ENCODE data around the gene ALDH1A3. TPM values are rescaled to one million over a fixed set of nuclear protein-coding genes. Genes with fewer than 3 reads are reported as not detected.

The ALDH1A3 gene
- polyA plus RNA-seq, 1 experiment: 1.1 TPM

GRCh38 chr15:100879061-100879463 is 569 bp upstream of the ALDH1A3 start:
- Histone ChIP-seq H3K27me3 (ENCODE audit: control insufficient read depth, insufficient read depth, low read length) (peaks cover 28% of the 10 kb centered on the region), H3K4me3 (ENCODE audit: low read depth, low read length) (peak overlapping the region; percentile 40), H3K36me3 (ENCODE audit: control insufficient read depth, insufficient read depth, low read length) (no peaks in the 10 kb centered on the region)
- CTCF ChIA-PET: interaction anchor here (1.4 to 5.1 kb wide), 3 partner anchors 10 to 207 kb away, joined by 4 to 30 read pairs (median 7); partner anchors contain the start of gene LRRK1
- TF ChIP-seq CTCF (IDR thresholded peaks at IDR 0.05; ENCODE audit: insufficient read depth, low read depth, low read length): no peak
- POLR2A ChIA-PET: interaction anchor here (1.2 kb wide), 1 partner anchor 10 kb away, joined by 4 read pairs; no protein-coding TSS in a partner anchor
- no peak for DNase-seq (ENCODE audit: low read depth)

- ChIA-PET POLR2A (interaction anchor here (1.2 kb wide), 1 partner anchor 9 kb away, joined by 4 read pairs; no protein-coding TSS in a partner anchor), CTCF (interaction anchor here (1.3 to 2.0 kb wide), 3 partner anchors 38 to 208 kb away, joined by 3 to 7 read pairs (median 7); partner anchors contain the start of gene LRRK1)
- Histone ChIP-seq H3K4me3 (ENCODE audit: low read depth, low read length) (peak overlapping the region; percentile 40), H3K36me3 (ENCODE audit: control insufficient read depth, insufficient read depth, low read length) (no peaks in the 10 kb centered on the region), H3K27me3 (ENCODE audit: control insufficient read depth, insufficient read depth, low read length) (peaks cover 22% of the 10 kb centered on the region)
- no peak for TF ChIP-seq CTCF (IDR thresholded peaks at IDR 0.05; ENCODE audit: insufficient read depth, low read depth, low read length)
- no peak for DNase-seq (ENCODE audit: low read depth)
These were observed 687 bp downstream of the ALDH1A3 start for GRCh38 chr15:100880139-100880896.

- CTCF ChIA-PET: interaction anchor here (1.3 to 1.8 kb wide), 2 partner anchors 126 to 209 kb away, joined by 3 to 7 read pairs; no protein-coding TSS in a partner anchor
- Histone ChIP-seq H3K4me3 (ENCODE audit: low read depth, low read length) (no peak overlapping the region), H3K27me3 (ENCODE audit: control insufficient read depth, insufficient read depth, low read length) (peaks cover 18% of the 10 kb centered on the region), H3K36me3 (ENCODE audit: control insufficient read depth, insufficient read depth, low read length) (no peaks in the 10 kb centered on the region)
- DNase-seq (ENCODE audit: low read depth): no peak
- TF ChIP-seq CTCF (IDR thresholded peaks at IDR 0.05; ENCODE audit: insufficient read depth, low read depth, low read length): no peak
- POLR2A ChIA-PET: interaction anchor here (0.6 kb wide), 1 partner anchor 274 kb away, joined by 5 read pairs; no protein-coding TSS in a partner anchor
These were observed 1.2 kb downstream of the ALDH1A3 start for GRCh38 chr15:100880897-100881242.

- CTCF ChIA-PET: no interaction called here
- H3K4me3 ChIP-seq (ENCODE audit: low read depth, low read length): no peak overlapping the region
- peaks cover 18% of the 10 kb centered on the region for H3K27me3 ChIP-seq (ENCODE audit: control insufficient read depth, insufficient read depth, low read length)
- DNase-seq (ENCODE audit: low read depth): no peak
- no peak for TF ChIP-seq CTCF (IDR thresholded peaks at IDR 0.05; ENCODE audit: insufficient read depth, low read depth, low read length)
- POLR2A ChIA-PET: no interaction called here
- no peaks in the 10 kb centered on the region for H3K36me3 ChIP-seq (ENCODE audit: control insufficient read depth, insufficient read depth, low read length)
These were observed 2.1 kb downstream of the ALDH1A3 start for GRCh38 chr15:100881573-100882336.

GRCh38 chr15:100885116-100885515 is 5.5 kb downstream of the ALDH1A3 start:
- Histone ChIP-seq H3K36me3 (ENCODE audit: control insufficient read depth, insufficient read depth, low read length) (no peaks in the 10 kb centered on the region), H3K4me3 (ENCODE audit: low read depth, low read length) (no peak overlapping the region), H3K27me3 (ENCODE audit: control insufficient read depth, insufficient read depth, low read length) (peaks cover 13% of the 10 kb centered on the region)
- DNase-seq (ENCODE audit: low read depth): no peak
- TF ChIP-seq CTCF (IDR thresholded peaks at IDR 0.05; ENCODE audit: insufficient read depth, low read depth, low read length): no peak
- CTCF ChIA-PET: no interaction called here
- POLR2A ChIA-PET: no interaction called here

Data from BJ (cell line).